NCI-H1048 (cell line): ENCODE measurements around the gene PSMB8.
"Not testable (repeated sequence)": the region's sequence is repeated elsewhere in the genome, so short reads cannot be mapped to it uniquely, and the experiment has no call there.

Experiments used
- DNase-seq: peaks from one replicate; lab custom pipeline; 2025; lab: John Stamatoyannopoulos, UW

The PSMB8 gene

DNA sequence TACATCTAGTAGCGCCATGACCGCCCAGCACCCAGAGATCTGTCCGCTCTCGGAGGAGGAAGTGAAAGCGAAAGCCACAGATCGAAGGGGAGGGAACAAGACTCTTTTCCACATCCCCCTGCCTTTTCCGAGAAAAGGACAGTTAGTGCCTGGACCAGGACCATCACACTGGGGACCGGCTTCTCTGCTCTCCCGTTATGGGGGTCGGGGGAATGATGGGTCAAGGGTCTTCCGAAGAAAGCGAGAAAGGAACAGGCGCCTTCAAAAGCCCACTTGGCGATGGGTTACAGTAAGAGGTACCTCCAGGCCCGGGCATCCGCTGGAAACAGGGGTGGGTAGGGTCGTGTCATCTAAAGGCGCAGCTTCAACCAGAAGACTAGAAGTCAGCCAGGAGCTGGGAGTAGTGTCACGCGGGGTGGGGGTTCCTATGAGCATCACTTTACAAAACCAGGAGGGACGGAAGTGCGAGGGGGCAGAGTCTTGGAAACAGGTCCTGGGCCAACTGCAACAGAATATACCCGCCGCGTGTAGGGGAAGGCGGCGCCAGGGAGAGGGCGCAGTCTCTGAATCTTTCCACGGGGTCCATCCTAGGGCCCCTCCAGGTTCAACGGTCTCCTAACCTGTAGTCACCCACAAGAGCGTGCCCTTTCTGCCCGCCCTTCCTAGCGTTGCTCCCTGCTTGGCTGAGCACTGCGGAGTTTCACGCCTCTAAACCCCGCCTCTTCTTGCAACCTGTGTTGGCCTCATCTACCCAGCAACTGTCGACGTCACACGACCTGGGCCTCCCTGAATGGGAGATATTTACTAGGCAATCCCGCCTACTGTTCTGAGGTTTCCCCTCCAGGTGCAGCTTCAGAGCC, at the start of gene PSMB8:
Gene PSMB8 (minus strand): TSS at position 69 of the 860 bp plus-strand sequence. CDS start 51 bp downstream, at position 18.
- DNase-seq, result peak; percentile 86

DNA sequence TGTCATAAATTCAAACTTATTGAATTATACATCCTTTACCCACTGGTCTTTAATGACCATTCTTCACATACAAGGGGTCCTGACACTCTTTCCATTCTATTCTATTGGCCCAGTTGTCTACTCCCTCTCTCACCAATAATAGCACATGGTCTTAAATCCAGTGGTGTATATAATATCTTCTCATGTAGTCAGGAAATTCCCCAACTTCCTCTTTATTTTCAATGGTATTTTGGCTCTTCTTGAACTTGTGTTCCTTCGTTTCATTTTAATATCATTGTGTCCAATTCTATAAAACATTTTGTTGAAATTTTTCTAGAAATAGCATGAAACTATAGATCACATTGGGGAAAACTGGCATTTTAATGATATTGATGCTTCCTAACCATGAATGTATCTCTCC, 47.0 kb upstream of the PSMB8 start:
- DNase-seq, result no peak

DNA sequence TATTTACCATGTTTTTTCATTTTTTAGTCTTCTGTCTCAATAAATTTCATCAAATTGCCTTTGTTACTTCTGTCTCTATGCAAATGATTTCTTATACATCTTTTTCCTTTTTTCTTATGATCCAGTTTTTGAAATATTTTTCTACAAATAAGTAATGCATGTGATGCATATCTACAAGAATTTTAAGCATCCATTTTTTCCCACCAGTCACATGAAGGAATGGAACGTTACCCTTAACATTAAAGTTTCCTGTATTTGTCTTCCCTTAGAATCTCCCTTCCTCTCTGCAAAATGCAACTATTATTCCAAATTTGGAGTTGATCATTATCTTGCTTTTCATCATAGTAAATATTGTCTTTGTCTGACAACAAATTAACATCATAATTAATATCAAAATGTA, 45.7 kb upstream of the PSMB8 start:
- no peak for DNase-seq

DNA sequence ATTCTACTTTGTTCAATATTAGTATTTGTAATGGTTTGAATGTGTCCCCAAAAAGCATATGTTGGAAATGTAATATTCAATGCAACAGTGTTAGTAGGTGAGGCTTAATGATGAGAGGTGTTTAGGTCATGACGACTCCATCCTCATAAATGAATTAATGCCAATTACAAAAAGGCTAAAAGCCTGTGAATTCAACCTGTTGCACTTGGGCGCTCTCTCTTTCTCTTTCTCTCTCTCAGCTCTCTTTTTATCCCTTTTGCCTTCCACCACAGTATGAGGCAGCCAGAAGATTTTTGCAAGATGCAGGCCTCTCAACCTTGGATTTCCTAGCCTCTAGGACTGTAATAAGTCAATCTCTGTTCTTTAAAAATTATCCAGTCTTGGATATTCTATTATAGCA, 44.7 kb upstream of the PSMB8 start:
- no peak for DNase-seq

- DNase-seq, result no peak
These were observed 43.8 kb upstream of the PSMB8 start for GRCh38 chr6:32887616-32888015.

- no peak for DNase-seq
These were observed 43.0 kb upstream of the PSMB8 start for GRCh38 chr6:32886681-32887383.

- DNase-seq, result peak; percentile 35
These were observed 41.9 kb upstream of the PSMB8 start for GRCh38 chr6:32885698-32886286.

DNA sequence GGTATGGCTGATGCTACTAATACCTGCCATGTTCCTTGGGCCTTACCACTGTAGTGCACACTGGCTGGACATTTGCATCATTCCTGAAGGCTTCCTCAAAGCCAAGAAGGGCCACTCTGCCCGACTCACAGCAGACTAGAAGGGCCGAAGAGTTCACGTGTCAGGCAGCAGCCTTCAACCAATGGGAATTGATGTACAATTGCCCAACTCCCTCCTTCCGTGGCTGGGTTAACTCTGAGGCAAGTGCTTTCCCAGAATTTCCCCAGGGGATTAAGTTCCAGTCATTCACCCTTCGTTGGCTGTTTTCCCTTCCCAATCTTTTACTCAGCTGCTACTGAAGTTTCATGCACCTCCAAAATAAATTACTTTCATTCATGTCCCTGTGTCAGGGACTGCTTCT, 39.9 kb upstream of the PSMB8 start:
- DNase-seq, result no peak

GRCh38 chr6:32882879-32883250, 39.0 kb upstream of the PSMB8 start:
- no peak for DNase-seq

- DNase-seq, result not testable (repeated sequence)
These were observed 37.1 kb upstream of the PSMB8 start for GRCh38 chr6:32880962-32881361.

- no peak for DNase-seq
These were observed 35.8 kb upstream of the PSMB8 start for GRCh38 chr6:32879691-32880090.

GRCh38 chr6:32876603-32877002, 32.8 kb upstream of the PSMB8 start:
- DNase-seq, result no peak

DNA sequence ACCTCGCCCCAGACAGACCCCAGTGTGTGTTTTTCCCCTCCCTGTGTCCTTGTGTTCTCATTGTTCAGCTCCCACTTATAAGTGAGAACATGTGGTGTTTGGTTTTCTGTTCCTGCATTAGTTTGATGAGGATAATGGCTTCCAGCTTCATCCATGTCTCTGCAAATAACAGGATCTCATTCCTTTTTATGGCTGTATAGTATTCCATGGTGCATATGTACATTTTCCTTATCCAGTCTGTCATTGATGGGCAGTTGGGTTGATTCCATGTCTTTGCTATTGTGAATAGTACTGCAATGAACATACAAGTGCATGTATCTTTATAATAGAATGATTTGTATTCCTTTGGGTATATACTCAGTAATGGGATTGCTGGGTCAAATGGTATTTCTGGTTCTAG, 30.1 kb upstream of the PSMB8 start:
- DNase-seq, result not testable (repeated sequence)

GRCh38 chr6:32868257-32868788, 24.5 kb upstream of the PSMB8 start:
- peak; percentile 23 for DNase-seq

- no peak for DNase-seq
These were observed 23.9 kb upstream of the PSMB8 start for GRCh38 chr6:32867554-32868256.

- no peak for DNase-seq
These were observed 23.2 kb upstream of the PSMB8 start for GRCh38 chr6:32867022-32867477.

GRCh38 chr6:32865724-32866443, 22.0 kb upstream of the PSMB8 start:
- no peak for DNase-seq

- DNase-seq, result no peak
These were observed 18.9 kb upstream of the PSMB8 start for GRCh38 chr6:32862725-32863124.

DNA sequence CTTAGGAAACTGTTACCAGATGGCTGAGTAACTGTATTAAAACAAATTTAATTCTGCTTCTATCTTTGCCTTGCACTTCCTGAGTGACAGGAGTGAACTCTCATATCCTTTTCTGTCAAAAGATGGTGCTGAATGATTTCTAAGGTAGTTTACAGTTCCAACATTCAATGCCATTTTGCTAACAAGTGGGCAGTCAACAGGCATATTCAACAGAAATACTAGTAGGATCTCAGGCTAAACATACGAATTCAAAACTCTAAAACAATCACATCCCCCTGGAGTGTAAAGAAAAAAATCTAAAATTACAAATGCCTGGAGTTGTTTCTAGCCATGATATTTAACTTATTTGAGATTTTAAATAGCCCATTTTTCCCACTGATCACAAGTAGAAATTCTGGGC, 16.8 kb upstream of the PSMB8 start:
- no peak for DNase-seq

GRCh38 chr6:32858194-32858593, 14.3 kb upstream of the PSMB8 start:
- DNase-seq, result no peak

DNA sequence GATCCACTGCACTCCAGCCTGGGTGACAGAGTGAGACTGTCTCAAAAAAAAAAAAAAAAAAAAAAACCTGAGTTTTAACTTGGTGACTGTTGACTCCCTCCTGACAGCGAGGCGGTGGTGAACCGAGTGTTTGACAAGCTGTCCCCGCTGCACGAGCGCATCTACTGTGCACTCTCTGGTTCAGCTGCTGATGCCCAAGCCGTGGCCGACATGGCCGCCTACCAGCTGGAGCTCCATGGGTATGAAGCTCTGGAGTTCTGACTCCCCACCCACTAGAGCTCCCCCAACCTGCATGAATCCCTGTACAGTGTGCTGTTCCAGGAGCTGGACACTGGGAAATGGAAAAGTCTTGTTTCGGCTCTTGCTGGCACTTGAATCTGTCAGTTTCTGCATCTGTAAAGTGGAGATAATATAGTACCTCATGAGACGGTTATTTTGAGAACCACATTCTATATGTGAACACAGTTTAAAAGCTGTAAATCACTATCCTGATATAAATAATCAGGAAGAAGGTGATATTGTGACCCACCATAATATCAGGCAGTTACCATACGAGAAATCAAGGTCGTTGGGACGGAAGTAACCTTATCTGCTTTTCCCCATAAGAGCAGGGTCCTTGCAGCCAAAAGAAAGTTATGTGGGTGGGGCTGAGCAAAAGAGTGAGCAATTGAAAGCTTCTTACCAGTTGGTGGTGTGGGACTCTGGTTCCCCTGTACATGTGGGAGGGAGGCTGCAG, 13.5 kb upstream of the PSMB8 start:
- DNase-seq, result no peak
